SW480 (cell line): ENCODE data around the gene MARCHF2.

Experiments
- DNase-seq: peaks from one replicate; pipeline ENCODE4 v3.0.0-alpha.2; 2016; ENCODE audit warnings: low spot score

Gene MARCHF2

DNA sequence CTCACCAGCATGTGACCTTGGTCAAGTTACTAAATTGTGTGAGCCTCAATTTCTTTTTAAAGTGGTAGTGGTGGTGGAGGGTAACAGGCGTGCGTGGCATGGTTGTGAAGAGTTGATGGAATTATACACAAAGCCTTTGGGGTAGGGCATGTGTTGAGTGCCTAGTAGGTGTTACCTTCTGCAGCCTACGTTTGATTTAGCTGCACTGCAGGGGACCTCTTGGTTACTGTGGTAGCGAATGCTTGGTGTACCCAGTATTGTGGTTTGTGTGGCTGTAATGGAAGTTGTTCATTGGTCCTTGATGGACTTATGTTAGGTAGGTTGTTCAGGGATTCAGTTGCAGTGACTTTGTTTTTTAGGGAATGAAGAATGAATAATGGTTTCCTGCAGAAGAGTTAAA is 64.8 kb downstream of the MARCHF2 start:
- no peak for DNase-seq

DNA sequence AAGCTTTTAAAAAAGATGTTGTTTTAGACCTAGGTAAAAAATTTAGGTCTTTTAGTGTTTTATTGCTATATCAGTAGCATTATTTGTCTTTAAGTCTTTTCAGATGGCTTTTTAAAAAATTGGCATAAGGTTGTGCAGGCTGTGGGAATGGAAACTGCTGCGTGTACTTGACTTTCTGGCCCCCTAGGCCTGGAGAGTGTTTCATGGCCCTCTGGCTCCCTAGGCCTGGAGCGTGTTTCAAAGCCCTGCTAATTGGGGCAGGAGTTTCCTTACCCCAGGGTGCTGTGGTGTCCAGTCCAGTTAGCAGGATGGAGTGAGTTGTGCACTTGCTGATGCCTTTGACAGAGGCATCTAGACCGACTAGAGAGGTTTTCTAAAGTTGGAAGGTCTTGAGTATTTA is 65.5 kb downstream of the MARCHF2 start:
- DNase-seq: no peak

- DNase-seq: no peak
Measured at GRCh38 chr19:8481201-8481600, 68.1 kb downstream of the MARCHF2 start.

DNA sequence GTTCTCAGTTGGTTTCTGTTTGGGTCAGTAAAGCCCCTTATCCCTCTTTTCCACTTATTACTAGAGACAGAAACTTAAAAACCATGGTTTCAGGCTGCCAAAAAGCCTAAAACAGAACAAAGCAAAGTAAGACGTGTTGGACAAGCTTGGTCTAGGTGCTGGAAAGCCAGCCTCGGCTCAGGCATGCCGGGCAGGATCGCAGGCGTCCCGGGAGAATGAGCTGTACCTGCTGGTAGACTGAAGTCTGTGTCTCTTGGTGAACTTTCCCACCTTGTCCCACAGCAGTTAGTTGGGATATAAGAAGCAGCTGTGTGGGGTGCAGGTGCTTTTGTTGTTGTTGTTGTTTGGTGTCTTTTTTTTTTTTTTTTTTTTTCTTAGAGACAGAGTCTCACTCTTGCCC is 68.5 kb downstream of the MARCHF2 start:
- DNase-seq: no peak

DNA sequence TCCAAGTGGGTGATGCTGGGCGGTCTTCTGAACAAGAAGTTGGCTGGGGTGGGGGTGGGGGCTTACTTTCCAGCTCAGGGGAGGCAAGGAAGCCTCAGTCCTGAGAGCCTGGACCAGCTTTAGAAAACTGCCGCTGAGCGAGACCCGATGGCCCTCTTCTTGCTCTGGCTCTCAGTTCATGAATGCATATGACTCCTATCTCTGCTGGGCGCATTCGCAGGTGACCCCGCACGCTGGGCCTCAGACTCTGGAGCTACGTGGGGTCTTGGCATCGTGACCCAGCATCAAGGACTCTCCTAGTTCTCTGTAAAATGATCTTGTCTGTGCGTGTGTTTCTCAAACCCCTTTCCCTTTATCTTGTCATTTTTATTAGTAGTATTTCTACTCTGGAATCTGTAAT is 69.6 kb downstream of the MARCHF2 start:
- DNase-seq: no peak

GRCh38 chr19:8483165-8483564 is 70.1 kb downstream of the MARCHF2 start:
- DNase-seq: no peak

DNA sequence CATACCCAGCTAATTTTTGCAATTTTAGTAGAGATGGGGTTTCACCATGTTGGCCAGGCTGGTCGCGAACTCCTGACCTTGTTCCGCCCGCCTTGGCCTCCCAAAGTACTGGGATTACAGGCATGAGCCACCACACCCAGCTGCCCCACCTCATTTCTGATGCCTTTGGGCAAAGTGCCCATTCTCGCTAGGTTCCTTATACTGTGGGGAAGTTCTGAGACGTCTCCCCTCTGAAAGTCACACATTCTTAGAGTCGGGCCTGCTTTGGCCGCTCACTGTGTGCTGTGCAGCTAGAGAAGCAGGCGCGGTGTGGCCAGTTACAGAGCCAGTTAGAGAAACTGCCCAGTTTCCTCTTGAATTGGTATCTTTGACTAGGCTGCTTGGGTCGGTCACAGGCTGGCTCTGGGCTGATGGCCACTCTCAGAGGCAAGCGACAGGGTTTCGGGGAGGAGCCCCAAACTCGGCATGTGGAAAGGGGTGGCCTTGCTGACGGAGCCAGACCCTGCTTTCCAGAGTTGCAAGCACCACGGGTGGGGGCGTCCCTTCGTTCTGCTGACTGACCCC is 71.3 kb downstream of the MARCHF2 start:
- DNase-seq: no peak

GRCh38 chr19:8485561-8486371 is 72.7 kb downstream of the MARCHF2 start:
- no peak for DNase-seq

DNA sequence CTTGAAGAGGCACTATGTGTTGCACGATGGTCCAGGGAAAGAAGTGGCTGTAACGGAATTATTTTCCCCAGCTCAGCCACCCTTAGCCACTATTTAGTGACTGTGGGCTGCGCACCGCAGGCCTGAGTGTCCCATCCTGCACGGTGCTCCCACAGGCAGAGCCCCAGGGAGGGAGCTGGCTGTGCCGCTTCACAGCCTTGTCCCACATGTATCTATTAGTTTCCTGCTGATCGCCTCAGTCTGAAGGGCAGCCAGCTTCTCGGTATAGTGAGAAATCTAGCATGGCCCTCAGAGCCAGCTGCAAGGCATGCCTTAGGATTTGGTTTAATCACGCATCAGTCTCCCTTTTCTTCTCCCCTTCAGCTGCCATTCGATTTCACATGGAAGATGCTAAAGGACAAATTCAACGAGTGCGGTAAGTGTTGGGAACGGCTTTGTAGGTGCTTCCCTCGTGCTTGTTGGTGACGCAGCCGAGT is 73.6 kb downstream of the MARCHF2 start:
- DNase-seq: no peak

- no peak for DNase-seq
Measured at GRCh38 chr19:8487137-8487851, 74.2 kb downstream of the MARCHF2 start.

- DNase-seq: no peak
Measured at GRCh38 chr19:8488365-8488764, 75.3 kb downstream of the MARCHF2 start.
